Fibroblast of pulmonary artery (primary cell): ENCODE data around the gene PRELP.

Experiments used
- DNase-seq: peaks from one replicate; pipeline ENCODE4 v3.0.0-alpha.2; 2010; ENCODE audit warnings: low read depth
- H3K4me3 ChIP-seq: replicated peaks from 2 replicates; pipeline ENCODE4 v1.5.1; 2011; ENCODE audit warnings: low read depth, mild to moderate bottlenecking, control low read depth, low read length, moderate library complexity
- CTCF ChIP-seq: IDR thresholded peaks from 2 replicates; pipeline ENCODE4 v1.5.1; 2011; ENCODE audit warnings: mild to moderate bottlenecking, control low read depth, low read length, inconsistent platforms; ENCODE audit errors: missing control alignments

Gene PRELP

GRCh38 chr1:203486618-203487370 lies 11.2 kb downstream of the PRELP start:
- DNase-seq: no peak
- TF ChIP-seq CTCF: no peak
- no peak overlapping the region for H3K4me3 ChIP-seq

DNA sequence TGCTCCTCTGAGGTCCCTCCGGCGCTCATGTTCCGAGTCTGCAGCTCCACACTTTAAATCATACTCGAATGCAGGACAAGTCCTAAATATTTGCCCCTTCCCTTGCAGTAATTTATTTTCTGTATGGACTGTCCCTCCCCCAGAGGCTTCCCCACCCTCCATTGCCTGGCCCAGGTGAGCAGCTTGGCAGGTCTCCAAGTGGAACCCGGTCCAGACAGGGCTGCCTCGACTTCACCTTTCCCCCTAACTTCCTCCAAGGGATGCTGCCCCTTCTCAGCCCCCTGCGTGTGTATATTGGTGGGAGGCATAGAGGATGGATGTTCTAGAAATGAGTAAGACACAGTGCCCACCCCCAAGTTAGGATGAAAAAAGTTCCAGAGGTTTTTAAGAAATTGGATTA lies 12.9 kb downstream of the PRELP start:
- no peak overlapping the region for H3K4me3 ChIP-seq
- no peak for TF ChIP-seq CTCF
- DNase-seq: no peak

DNA sequence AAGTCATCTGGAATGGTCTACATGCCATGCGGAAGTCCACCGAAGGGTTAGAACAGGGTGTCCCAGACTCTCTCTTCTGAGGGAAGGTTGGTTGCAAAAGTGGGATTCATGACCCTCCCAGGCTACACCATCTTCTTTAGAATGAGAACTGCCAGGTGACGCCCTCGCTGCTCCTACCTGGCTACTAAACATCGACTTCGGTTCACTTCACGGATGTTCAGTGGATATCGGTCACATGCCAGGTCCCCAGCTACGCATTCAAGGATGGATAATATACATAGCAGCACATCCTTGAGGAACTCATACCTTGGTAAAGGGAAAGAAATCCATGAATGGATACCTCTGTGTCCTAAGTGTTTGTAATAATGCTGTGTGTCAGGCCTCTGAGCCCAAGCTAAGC lies 15.0 kb downstream of the PRELP start:
- no peak for DNase-seq
- TF ChIP-seq CTCF: no peak
- no peak overlapping the region for H3K4me3 ChIP-seq

GRCh38 chr1:203491664-203492063 lies 16.1 kb downstream of the PRELP start:
- H3K4me3 ChIP-seq: no peak overlapping the region
- no peak for TF ChIP-seq CTCF
- no peak for DNase-seq

DNA sequence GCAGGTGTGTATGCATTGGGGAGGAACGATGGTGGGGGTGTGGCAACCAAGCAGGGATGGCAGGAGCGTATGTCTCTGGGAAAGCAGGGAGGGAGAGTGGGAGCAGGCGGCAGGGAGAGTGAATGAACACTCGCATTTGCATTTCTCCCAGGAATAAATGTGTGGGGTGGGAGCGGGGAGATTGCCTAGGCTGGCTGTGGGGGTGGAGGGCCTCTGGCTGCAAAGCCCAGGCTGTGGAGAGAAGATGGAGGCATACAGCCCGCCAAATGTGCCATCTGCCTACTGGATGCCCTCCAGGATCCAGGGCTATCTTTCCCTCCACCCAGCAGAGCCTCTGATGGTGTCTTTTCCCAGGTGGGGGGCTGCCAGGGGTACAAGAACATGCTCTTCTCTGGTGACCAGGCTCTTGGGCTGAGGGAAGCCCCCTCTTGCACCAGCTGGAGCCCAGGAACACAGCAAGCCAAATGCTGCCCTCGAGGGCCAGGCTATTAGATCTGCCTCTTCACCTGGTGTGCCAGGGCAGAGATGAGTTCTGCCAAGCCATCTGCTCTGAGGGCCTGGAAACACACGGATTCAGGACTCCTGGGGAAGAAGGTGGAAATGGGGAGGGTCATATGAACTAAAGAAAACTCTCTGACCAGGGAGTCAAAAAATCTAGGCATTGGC lies 16.6 kb downstream of the PRELP start:
- TF ChIP-seq CTCF: no peak
- no peak for DNase-seq

DNA sequence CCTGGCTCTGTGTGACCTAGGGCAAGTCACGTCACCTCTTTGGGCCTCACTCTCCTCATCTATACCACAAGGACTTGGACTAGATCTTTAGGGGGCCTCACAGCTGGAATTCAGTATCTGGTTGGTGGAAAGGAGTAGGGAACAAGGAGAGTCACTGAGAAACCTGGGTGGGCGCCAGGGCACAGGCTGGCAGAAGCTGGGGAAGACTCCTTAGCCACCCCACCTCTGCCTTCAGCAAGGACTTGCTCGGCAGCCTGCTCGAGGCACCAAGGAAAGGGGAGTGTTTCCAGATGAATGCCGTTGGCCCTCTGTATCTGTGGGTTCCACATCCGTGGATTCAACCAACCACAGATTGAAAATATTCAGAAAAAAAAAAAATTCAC lies 17.1 kb downstream of the PRELP start:
- no peak overlapping the region for H3K4me3 ChIP-seq
- no peak for TF ChIP-seq CTCF
- DNase-seq: no peak

More for the DNA sequence above, 16.6 kb downstream of the PRELP start:
- H3K4me3 ChIP-seq: no peak overlapping the region

- H3K4me3 ChIP-seq: no peak within 1 kb of the TSS
- no peak for TF ChIP-seq CTCF
- DNase-seq: no peak
Observed at GRCh38 chr1:203493901-203494300, 18.3 kb downstream of the PRELP start, which contains the start of gene OPTC. OPTC (plus strand) TSS chr1:203494153; CDS start chr1:203496006, 1,853 bp downstream.
